Tibial artery (tissue), 4 donors: ENCODE results near the gene PPP4R4.
A peak's percentile ranks its signal among the peaks of the same experiment; 100 is the strongest.

Experiments
- DNase-seq, 2 donors: peaks; one replicate each; pipeline ENCODE4 v3.0.0-alpha.2; 2019
- H3K27ac ChIP-seq, 2 donors: fragments of 200-600 bp; sonication (generic) in 1 of 2; 1 replicate in 1 of 2; 2 replicates in 1 of 2; pipeline ENCODE4 v1.5.1; 2018 to 2019; ENCODE audit warnings: mild to moderate bottlenecking in 1 of 2
- H3K27me3 ChIP-seq, 2 donors: fragments of 200-600 bp; sonication (generic) in 1 of 2; one replicate each; pipeline versions ENCODE4 v1.5.1 to v1.6.0; 2016 to 2019
- H3K36me3 ChIP-seq, 3 donors: fragments of 200-600 bp; sonication (generic) in 2 of 3; one replicate each; pipeline ENCODE4 v1.5.1; 2016 to 2019; ENCODE audit warnings: mild to moderate bottlenecking in 2 of 3
- H3K4me1 ChIP-seq, 4 donors: fragments of 200-600 bp; sonication (generic) in 2 of 4; 1 replicate in 3 of 4; 2 replicates in 1 of 4; pipeline ENCODE4 v1.5.1; 2016 to 2019
- H3K4me3 ChIP-seq, 2 donors: fragments of 200-600 bp; sonication (generic) in 1 of 2; 1 replicate in 1 of 2; 2 replicates in 1 of 2; pipeline ENCODE4 v1.5.1; 2018 to 2019; ENCODE audit warnings: mild to moderate bottlenecking in 2 of 2
- H3K9me3 ChIP-seq, 3 donors: fragments of 200-600 bp; sonication (generic) in 1 of 3; one replicate each; pipeline ENCODE4 v1.5.1; 2016 to 2019
- CTCF ChIP-seq, 2 experiments: fragments of 200-600 bp in 1 of 2; fragments of 450-650 bp in 1 of 2; IDR thresholded peaks; one replicate each; pipeline ENCODE4 v1.5.1; 2017 to 2019; ENCODE audit warnings: antibody characterized with exemption in 2 of 2, mild to moderate bottlenecking in 1 of 2, moderate library complexity in 1 of 2
- intact Hi-C: fragments of 100-400 bp; cut with DNase I; formaldehyde crosslinking; loops from one replicate; pipeline ENCODE4 v1.15.0; 2023; ENCODE audit warnings: low total_unique reads

The PPP4R4 gene

GRCh38 chr14:94127330-94127729, 46.8 kb upstream of the PPP4R4 start:
- H3K9me3 ChIP-seq = no peaks in the 10 kb centered on the region
- peaks cover 0 to 16% (median 0%) of the 10 kb centered on the region in 3 donors for H3K36me3 ChIP-seq
- no peak overlapping the region for H3K4me3 ChIP-seq
- H3K4me1 ChIP-seq = peaks cover 0 to 21% (median 16%) of the 10 kb centered on the region in 4 donors
- no peak for DNase-seq
- intact Hi-C loops = no loop called here
- no peak overlapping the region for H3K27ac ChIP-seq
- peaks cover 0 to 5% of the 10 kb centered on the region in 2 donors for H3K27me3 ChIP-seq
- no peak for TF ChIP-seq CTCF (IDR thresholded peaks at IDR 0.05)

DNA sequence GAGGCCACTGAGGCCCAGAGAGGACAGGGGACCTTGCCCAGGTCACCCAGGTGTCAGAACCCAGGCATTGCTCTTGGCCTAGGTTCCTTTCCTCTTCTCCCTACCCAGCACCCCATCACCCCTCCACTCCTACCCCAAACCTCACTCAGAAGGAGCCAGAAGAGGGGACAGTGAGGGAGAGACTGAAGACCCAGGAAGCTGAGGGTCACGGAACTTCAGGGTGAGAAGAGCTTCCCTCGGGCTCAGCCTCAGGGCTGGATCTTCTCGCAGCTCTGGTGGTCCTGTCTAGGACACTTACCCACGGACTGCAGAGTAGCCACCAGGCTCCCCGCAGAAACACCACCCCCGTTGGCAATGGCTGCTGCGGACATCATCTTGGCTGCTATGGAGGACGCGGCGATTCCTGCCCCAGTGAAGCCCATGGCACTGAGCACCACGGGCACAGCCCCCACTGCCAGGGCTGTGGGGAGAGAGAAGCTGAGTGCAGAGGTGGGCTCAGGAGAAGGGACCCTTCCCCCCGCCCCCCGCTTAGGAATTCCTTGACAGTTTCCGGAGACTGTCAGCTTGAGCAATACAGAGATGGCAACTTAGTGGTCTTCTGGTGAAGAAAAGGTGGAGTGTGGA, 45.8 kb upstream of the PPP4R4 start:
- intact Hi-C loops = no loop called here
- Histone ChIP-seq H3K4me1 (peaks cover 0 to 21% (median 16%) of the 10 kb centered on the region in 4 donors), H3K27ac (peak overlapping the region in 1 of 2 donors; percentile 78), H3K36me3 (peaks cover 0 to 16% (median 0%) of the 10 kb centered on the region in 3 donors), H3K27me3 (peaks cover 0 to 5% of the 10 kb centered on the region in 2 donors), H3K4me3 (peak overlapping the region in 1 of 2 donors; percentile 53), H3K9me3 (no peaks in the 10 kb centered on the region)
- no peak for TF ChIP-seq CTCF (IDR thresholded peaks at IDR 0.05)
- DNase-seq = no peak

DNA sequence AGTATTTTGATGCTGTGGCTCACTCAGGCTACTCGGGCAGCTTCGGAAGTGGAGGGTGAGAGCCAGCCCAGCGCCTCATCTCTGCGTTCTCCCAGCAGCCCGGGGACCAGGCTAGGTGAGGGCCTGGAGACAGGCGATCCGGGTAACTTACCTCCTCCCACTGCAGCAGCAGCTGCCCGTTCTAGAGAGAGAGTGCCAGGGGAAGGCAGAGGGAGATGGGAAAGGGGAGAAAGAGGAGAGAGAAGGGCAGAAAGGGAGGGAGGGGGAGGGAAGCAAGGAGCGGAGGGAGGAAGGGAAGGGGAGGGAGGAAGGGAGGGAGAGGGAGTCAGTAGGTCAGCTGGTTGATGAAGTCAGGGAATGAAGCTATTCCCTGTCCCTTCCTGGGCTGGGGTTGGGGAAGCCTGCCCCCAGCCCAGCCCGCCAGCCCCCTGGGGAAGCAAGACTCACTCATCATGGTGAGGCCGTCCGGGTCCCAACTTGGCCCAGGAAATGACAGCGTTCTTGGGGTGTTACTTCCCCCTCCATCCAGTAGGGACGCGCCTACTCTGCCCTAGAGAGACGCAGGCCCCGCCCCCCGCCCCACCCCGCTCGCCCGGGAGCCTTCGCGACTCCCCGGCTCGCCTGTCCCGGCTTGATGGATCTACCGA, 44.9 kb upstream of the PPP4R4 start, which contains the start of gene IFI27L2:
Gene IFI27L2, minus strand, starts transcription at position 494 of the 647 bp plus-strand sequence. Its CDS starts 40 bp downstream, at position 454.
- peak within 1 kb of the TSS; percentile 75 to 78 for H3K27ac ChIP-seq
- DNase-seq = peak; percentile 74 to 88
- peaks cover 0 to 16% (median 0%) of the 10 kb centered on the region in 3 donors for H3K36me3 ChIP-seq
- peaks cover 0 to 21% (median 16%) of the 10 kb centered on the region in 4 donors for H3K4me1 ChIP-seq
- intact Hi-C loops = no loop called here
- TF ChIP-seq CTCF (IDR thresholded peaks at IDR 0.05) = peak; percentile 30 to 42
- H3K27me3 ChIP-seq = peaks cover 0 to 5% of the 10 kb centered on the region in 2 donors
- H3K9me3 ChIP-seq = no peaks in the 10 kb centered on the region
- peak within 1 kb of the TSS; percentile 53 to 57 for H3K4me3 ChIP-seq

- intact Hi-C loops = loop anchor here (10.0 kb wide), 1 partner anchor 185 kb away; no protein-coding TSS in a partner anchor
- TF ChIP-seq CTCF (IDR thresholded peaks at IDR 0.05) = no peak
- Histone ChIP-seq H3K27me3 (peaks cover 0 to 5% of the 10 kb centered on the region in 2 donors), H3K36me3 (peaks cover 0 to 16% (median 0%) of the 10 kb centered on the region in 3 donors), H3K4me1 (peaks cover 0 to 21% (median 16%) of the 10 kb centered on the region in 4 donors), H3K4me3 (peak overlapping the region; percentile 53 to 57), H3K27ac (peak overlapping the region; percentile 75 to 78), H3K9me3 (no peaks in the 10 kb centered on the region)
- peak in 1 of 2 donors; percentile 54 for DNase-seq
Observed at GRCh38 chr14:94129758-94130414, 44.2 kb upstream of the PPP4R4 start.

GRCh38 chr14:94132285-94132887, 41.7 kb upstream of the PPP4R4 start:
- Histone ChIP-seq H3K4me3 (no peak overlapping the region), H3K27me3 (peaks cover 0 to 5% of the 10 kb centered on the region in 2 donors), H3K36me3 (peaks cover 0 to 7% (median 0%) of the 10 kb centered on the region in 3 donors), H3K27ac (no peak overlapping the region), H3K4me1 (peaks cover 0 to 24% (median 16%) of the 10 kb centered on the region in 4 donors), H3K9me3 (peaks cover 0 to 4% (median 0%) of the 10 kb centered on the region in 3 donors)
- peak; percentile 57 to 78 for TF ChIP-seq CTCF (IDR thresholded peaks at IDR 0.05)
- intact Hi-C loops = loop anchor here (10.0 kb wide), 1 partner anchor 188 kb away; no protein-coding TSS in a partner anchor
- DNase-seq = peak in 1 of 2 donors; percentile 38
